Activated naive CD4-positive, alpha-beta T cell treated with anti-CD3 and anti-CD28 coated beads, Interleukin-2, amount 10 ng/mL, durations not matched to agents 7 days and 5 days (primary cell): ENCODE results near the gene ZBTB8A.

Experiments used
- CTCF ChIA-PET: fragments of 350-600 bp; sonication (Branson Sonifier 250); formaldehyde crosslinking; loops from one replicate; lab custom pipeline; 2021; ENCODE audit warnings: antibody characterized with exemption; lab: Charles Lee
- DNase-seq: peaks from one replicate; pipeline ENCODE4 v3.0.0-alpha.2; 2020
- H3K27ac Mint-ChIP-seq: one replicate; pipeline ENCODE4 v1.8.0; 2021; ENCODE audit warnings: mild to moderate bottlenecking, moderate library complexity, mixed read lengths
- H3K27me3 Mint-ChIP-seq: one replicate; pipeline ENCODE4 v1.8.0; 2021; ENCODE audit warnings: mild to moderate bottlenecking, mixed read lengths
- H3K36me3 Mint-ChIP-seq: one replicate; pipeline ENCODE4 v1.8.0; 2021; ENCODE audit warnings: mixed read lengths
- H3K4me1 Mint-ChIP-seq: one replicate; pipeline ENCODE4 v1.8.0; 2021; ENCODE audit warnings: mixed read lengths
- H3K4me3 Mint-ChIP-seq: one replicate; pipeline ENCODE4 v1.8.0; 2021; ENCODE audit warnings: mild to moderate bottlenecking, moderate library complexity, mixed read lengths
- H3K9me3 Mint-ChIP-seq: one replicate; pipeline ENCODE4 v1.8.0; 2021; ENCODE audit warnings: mixed read lengths

Gene ZBTB8A

GRCh38 chr1:32538887-32539583 is at the start of gene ZBTB8A:
ZBTB8A (plus strand) TSS chr1:32539427; CDS start chr1:32592932, 53,505 bp downstream.
- no peaks in the 10 kb centered on the region for H3K9me3 Mint-ChIP-seq
- CTCF ChIA-PET = no interaction called here
- peaks cover 9% of the 10 kb centered on the region for H3K4me1 Mint-ChIP-seq
- H3K4me3 Mint-ChIP-seq = peak within 1 kb of the TSS; percentile 74
- no peak within 1 kb of the TSS for H3K27ac Mint-ChIP-seq
- DNase-seq = peak; percentile 31
- H3K36me3 Mint-ChIP-seq = no peaks in the 10 kb centered on the region
- H3K27me3 Mint-ChIP-seq = peaks cover 89% of the 10 kb centered on the region

DNA sequence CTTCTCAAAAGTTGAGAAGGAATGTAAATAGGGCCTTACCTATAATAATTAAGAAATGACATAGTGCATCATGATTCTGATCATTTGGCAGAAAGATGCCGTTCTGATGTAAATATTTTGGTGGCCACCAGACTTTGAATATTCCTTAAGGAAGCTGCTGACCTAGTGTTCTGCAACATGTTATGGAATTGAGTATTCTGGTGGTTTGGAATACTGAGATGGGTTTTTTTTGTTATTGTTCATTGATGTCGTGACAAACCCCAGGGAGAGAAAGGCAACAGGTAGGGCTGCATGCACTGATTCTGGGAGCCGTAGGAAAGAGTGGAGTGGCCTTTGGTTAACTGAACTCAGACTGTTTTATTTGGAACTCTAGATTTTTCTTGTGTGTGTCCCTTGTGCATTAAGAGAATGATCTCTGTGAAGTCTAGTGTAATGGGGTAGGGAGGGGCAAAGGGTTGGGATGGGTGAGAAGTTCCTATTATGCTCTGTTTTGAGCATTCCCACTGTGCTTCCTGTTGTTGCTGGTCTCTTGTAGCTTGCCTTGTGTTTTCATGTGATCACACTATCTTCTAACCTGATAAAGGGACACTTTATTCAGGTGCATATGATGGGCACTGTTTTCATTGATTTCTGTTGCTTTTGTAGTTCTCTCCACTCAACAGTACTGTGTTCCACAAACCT is 49.3 kb upstream of the ZBTB8A start:
- Mint-ChIP-seq H3K4me1 (no peaks in the 10 kb centered on the region), H3K9me3 (no peaks in the 10 kb centered on the region), H3K27me3 (peaks cover 19% of the 10 kb centered on the region), H3K27ac (no peak overlapping the region), H3K4me3 (no peak overlapping the region), H3K36me3 (no peaks in the 10 kb centered on the region)
- DNase-seq = no peak
- CTCF ChIA-PET = no interaction called here

GRCh38 chr1:32491386-32491785 is 47.8 kb upstream of the ZBTB8A start:
- no peak overlapping the region for H3K27ac Mint-ChIP-seq
- CTCF ChIA-PET = no interaction called here
- no peaks in the 10 kb centered on the region for H3K4me1 Mint-ChIP-seq
- H3K27me3 Mint-ChIP-seq = peaks cover 22% of the 10 kb centered on the region
- H3K4me3 Mint-ChIP-seq = no peak overlapping the region
- no peaks in the 10 kb centered on the region for H3K36me3 Mint-ChIP-seq
- no peaks in the 10 kb centered on the region for H3K9me3 Mint-ChIP-seq
- no peak for DNase-seq

DNA sequence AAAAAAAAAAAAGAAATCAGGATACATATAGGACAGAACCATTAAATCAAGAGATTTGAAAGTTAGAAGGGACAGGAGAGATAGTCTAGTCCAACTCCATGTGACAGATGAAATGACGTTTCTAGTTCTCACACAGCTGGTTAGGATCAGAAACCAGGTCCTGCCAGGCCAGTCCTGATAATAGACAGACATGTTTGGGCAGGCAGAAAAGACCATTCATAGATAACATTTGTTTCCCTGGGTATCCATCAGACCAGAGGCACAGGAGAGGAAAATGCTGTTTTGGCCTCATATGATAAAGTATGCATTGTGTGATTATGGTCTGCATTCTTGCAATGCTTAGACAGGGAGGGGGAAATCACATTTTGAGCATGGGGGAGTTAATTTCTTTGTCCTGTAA is 45.0 kb upstream of the ZBTB8A start:
- peaks cover 39% of the 10 kb centered on the region for H3K27me3 Mint-ChIP-seq
- H3K4me3 Mint-ChIP-seq = no peak overlapping the region
- CTCF ChIA-PET = no interaction called here
- no peaks in the 10 kb centered on the region for H3K36me3 Mint-ChIP-seq
- H3K4me1 Mint-ChIP-seq = no peaks in the 10 kb centered on the region
- no peak for DNase-seq
- H3K9me3 Mint-ChIP-seq = no peaks in the 10 kb centered on the region
- H3K27ac Mint-ChIP-seq = no peak overlapping the region

DNA sequence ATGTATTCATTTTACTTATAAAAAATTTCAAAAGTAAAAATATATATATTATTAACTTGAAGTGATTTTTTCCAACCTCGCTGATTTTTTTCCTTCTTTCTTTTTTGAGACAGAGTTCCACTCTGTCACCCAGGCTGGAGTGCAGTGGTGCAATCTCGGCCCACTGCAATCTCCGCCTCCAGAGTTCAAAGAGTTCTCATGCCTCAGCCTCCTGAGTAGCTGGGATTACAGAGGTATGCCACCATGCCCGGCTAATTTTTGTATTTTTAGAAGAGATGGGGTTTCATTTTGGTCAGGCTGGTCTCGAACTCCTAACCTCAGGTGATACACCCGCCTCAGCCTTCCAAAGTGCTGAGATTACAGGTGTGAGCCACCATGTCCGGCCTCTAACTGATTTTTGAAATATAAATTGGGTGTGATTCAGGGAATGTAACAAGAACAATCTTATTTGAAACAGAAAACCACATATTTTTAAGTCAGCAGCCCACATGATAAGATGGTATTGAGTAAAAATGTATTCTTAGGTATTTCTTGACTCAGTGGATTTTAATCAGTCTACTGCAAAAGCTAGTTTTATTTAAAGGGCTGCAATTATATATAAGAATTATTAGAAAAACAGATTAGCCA is 44.4 kb upstream of the ZBTB8A start:
- no peaks in the 10 kb centered on the region for H3K36me3 Mint-ChIP-seq
- CTCF ChIA-PET = no interaction called here

GRCh38 chr1:32496127-32496526 is 43.1 kb upstream of the ZBTB8A start:
- no peak for DNase-seq
- Mint-ChIP-seq H3K4me3 (no peak overlapping the region), H3K27ac (no peak overlapping the region), H3K4me1 (peaks cover 7% of the 10 kb centered on the region), H3K9me3 (no peaks in the 10 kb centered on the region), H3K27me3 (peaks cover 52% of the 10 kb centered on the region), H3K36me3 (peaks cover 1% of the 10 kb centered on the region)
- CTCF ChIA-PET = no interaction called here

More for the DNA sequence above, 44.4 kb upstream of the ZBTB8A start:
- no peaks in the 10 kb centered on the region for H3K9me3 Mint-ChIP-seq
- DNase-seq = no peak
- peaks cover 44% of the 10 kb centered on the region for H3K27me3 Mint-ChIP-seq
- no peak overlapping the region for H3K4me3 Mint-ChIP-seq
- no peak overlapping the region for H3K27ac Mint-ChIP-seq
- peaks cover under 1% of the 10 kb centered on the region for H3K4me1 Mint-ChIP-seq

DNA sequence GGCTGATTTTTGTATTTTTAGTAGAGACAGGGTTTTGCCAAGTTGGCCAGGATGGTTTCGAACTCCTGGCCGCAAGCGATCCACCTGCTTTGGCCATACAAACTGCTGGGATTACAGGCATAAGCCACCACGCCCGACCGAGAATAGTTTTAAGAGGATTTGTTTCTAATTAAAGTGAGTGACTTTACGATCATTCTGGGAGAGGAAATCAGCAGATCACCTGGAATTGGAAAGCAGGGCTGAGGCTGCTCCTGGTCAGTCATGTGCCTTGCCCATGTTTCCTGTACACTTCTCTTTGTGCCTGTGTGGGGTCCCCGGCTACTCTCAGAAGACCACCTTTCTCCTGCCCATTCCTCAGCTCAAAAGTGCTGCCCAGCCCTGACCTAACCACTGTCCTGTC is 40.5 kb upstream of the ZBTB8A start:
- Mint-ChIP-seq H3K27me3 (peaks cover 71% of the 10 kb centered on the region), H3K9me3 (no peaks in the 10 kb centered on the region), H3K4me3 (peak overlapping the region; percentile 71), H3K36me3 (peaks cover 1% of the 10 kb centered on the region), H3K4me1 (peaks cover 7% of the 10 kb centered on the region), H3K27ac (no peak overlapping the region)
- DNase-seq = no peak
- CTCF ChIA-PET = no interaction called here

DNA sequence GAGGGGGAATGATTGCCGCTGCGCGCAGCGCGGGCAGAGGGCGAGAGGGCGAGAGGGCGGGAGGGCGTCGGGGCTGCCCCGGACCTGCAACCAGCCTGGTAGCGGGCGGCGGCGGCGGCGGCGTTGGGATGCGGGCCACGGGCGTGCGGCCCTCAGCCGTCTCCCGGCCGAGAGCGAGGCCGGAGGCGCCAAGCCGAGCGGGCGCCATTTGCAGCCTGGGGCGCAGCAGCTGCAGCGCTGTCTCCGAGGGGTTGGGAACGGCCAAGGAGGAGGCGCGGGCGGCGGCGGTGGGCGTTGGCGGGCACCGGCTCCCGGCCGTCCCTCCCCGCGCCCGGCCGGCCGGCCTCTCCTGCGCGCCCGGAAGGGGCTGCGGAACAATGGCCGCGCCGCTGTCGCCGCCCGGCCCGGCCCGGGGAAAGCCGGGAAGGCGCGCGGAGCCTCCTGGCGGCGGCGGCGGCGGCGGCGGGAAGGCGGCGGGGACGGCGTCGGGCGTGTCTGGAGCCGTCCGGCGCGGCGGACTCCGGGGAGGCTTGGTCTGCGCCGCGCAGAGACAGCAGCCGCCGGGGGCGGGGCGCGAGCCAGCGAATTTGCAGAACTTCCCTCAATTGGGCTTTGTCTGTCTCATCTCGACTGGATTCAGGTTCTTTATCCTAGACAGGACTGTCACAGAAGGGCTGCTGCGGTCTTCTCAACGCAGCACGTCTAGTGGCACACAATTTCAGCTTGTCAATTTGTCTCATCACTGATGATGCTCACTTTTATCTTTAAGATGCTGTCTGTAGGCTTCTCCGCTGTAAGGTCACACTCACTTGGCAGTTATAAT is 38.6 kb upstream of the ZBTB8A start:
- peak overlapping the region; percentile 75 for H3K4me3 Mint-ChIP-seq
- peaks cover 1% of the 10 kb centered on the region for H3K36me3 Mint-ChIP-seq
- peak; percentile 47 for DNase-seq
- peaks cover 70% of the 10 kb centered on the region for H3K27me3 Mint-ChIP-seq
- no peaks in the 10 kb centered on the region for H3K9me3 Mint-ChIP-seq
- peaks cover 7% of the 10 kb centered on the region for H3K4me1 Mint-ChIP-seq
- CTCF ChIA-PET = no interaction called here
- H3K27ac Mint-ChIP-seq = no peak overlapping the region

- no peak for DNase-seq
- CTCF ChIA-PET = no interaction called here
- Mint-ChIP-seq H3K27me3 (peaks cover 69% of the 10 kb centered on the region), H3K4me3 (peak overlapping the region; percentile 36), H3K9me3 (no peaks in the 10 kb centered on the region), H3K36me3 (peaks cover 1% of the 10 kb centered on the region), H3K4me1 (peaks cover 7% of the 10 kb centered on the region), H3K27ac (no peak overlapping the region)
Observed at GRCh38 chr1:32501865-32502264, 37.4 kb upstream of the ZBTB8A start.

GRCh38 chr1:32503153-32503552 is 36.1 kb upstream of the ZBTB8A start:
- Mint-ChIP-seq H3K4me1 (peaks cover 7% of the 10 kb centered on the region), H3K27me3 (peaks cover 72% of the 10 kb centered on the region), H3K9me3 (no peaks in the 10 kb centered on the region), H3K27ac (no peak overlapping the region), H3K4me3 (no peak overlapping the region), H3K36me3 (peaks cover 1% of the 10 kb centered on the region)
- CTCF ChIA-PET = no interaction called here
- no peak for DNase-seq

DNA sequence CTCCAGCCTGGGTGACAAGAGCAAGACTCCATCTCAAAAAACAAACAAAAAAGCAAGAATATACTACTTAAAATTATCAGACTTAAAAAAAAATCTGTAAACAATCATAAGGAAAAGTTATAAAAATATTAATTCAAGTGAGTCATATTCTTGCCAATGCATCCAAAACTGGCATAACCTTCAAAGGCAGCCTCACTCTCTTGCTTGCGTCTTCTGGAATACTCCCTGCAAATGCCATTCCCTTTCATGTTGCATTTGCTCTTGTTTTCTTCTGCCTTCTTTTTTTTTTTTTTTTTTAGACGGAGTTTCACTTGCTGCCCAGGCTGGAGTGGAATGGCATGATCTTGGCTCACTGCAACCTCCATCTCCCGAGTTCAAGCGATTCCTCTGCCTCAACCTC is 32.2 kb upstream of the ZBTB8A start:
- CTCF ChIA-PET = no interaction called here
- peaks cover 48% of the 10 kb centered on the region for H3K27me3 Mint-ChIP-seq
- H3K4me3 Mint-ChIP-seq = no peak overlapping the region
- no peaks in the 10 kb centered on the region for H3K36me3 Mint-ChIP-seq
- H3K4me1 Mint-ChIP-seq = no peaks in the 10 kb centered on the region
- DNase-seq = no peak
- no peak overlapping the region for H3K27ac Mint-ChIP-seq
- no peaks in the 10 kb centered on the region for H3K9me3 Mint-ChIP-seq

DNA sequence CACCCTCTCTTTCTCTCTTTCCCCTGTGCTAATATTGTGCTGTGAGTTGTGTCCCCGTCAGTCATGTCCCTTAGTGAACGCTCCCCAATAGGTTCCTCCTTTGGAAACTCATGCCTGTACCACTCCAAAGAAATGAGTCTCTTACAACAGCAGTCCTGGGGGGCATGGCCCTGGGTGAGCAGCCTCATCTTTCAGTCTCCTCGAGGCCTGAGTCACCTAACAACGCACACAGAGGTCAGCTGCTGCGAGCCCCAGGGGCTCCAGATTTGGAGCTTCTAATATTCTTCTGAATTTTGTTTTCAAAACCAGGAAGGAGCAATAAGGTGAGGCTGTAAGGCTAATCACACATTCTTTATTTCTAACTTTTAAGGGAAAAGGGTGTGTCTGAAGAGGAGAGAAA is 30.5 kb upstream of the ZBTB8A start:
- DNase-seq = no peak

GRCh38 chr1:32509939-32510338 is 29.3 kb upstream of the ZBTB8A start:
- Mint-ChIP-seq H3K4me1 (no peaks in the 10 kb centered on the region), H3K9me3 (no peaks in the 10 kb centered on the region), H3K27ac (no peak overlapping the region), H3K4me3 (no peak overlapping the region), H3K36me3 (no peaks in the 10 kb centered on the region), H3K27me3 (peaks cover 44% of the 10 kb centered on the region)
- CTCF ChIA-PET = no interaction called here
- DNase-seq = no peak

More for the DNA sequence above, 30.5 kb upstream of the ZBTB8A start:
- Mint-ChIP-seq H3K9me3 (no peaks in the 10 kb centered on the region), H3K27me3 (peaks cover 44% of the 10 kb centered on the region), H3K4me3 (no peak overlapping the region), H3K27ac (no peak overlapping the region), H3K36me3 (no peaks in the 10 kb centered on the region), H3K4me1 (no peaks in the 10 kb centered on the region)
- CTCF ChIA-PET = no interaction called here

DNA sequence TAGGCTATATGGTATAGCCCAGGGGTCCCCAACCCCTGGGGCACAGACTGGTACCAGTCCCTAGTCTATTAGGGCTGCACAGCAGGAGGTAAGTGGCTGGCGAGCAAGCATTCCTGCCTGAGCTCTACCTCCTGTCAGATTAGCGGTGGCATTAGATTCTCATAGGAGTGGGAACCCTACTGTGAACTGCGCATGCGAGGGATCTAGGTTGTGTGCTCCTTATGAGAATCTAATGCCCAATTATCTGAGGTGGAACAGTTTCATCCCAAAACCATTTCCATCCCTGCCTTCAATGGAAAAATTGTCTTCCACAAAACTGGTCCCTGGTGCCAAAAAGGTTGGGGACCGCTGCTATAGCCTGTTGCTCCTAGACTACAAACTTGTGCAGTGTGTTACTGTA is 22.8 kb upstream of the ZBTB8A start:
- H3K27ac Mint-ChIP-seq = no peak overlapping the region
- peaks cover 3% of the 10 kb centered on the region for H3K4me1 Mint-ChIP-seq
- peaks cover 17% of the 10 kb centered on the region for H3K27me3 Mint-ChIP-seq
- no peaks in the 10 kb centered on the region for H3K9me3 Mint-ChIP-seq
- H3K4me3 Mint-ChIP-seq = no peak overlapping the region
- CTCF ChIA-PET = no interaction called here
- H3K36me3 Mint-ChIP-seq = no peaks in the 10 kb centered on the region
- DNase-seq = no peak
